GM21576 (cell line): ENCODE data around the gene PDCD11.
"Not testable (repeated sequence)": the region's sequence is repeated elsewhere in the genome, so short reads cannot be mapped to it uniquely, and the experiment has no call there.

Experiments used
- ATAC-seq: cut with Tn5 transposase; IDR thresholded peaks from one replicate; pipeline ENCODE4 v1.9.1; 2021; ENCODE audit warnings: mild to moderate bottlenecking, moderate library complexity; ENCODE audit not compliant: unreplicated experiment

PDCD11 gene

DNA sequence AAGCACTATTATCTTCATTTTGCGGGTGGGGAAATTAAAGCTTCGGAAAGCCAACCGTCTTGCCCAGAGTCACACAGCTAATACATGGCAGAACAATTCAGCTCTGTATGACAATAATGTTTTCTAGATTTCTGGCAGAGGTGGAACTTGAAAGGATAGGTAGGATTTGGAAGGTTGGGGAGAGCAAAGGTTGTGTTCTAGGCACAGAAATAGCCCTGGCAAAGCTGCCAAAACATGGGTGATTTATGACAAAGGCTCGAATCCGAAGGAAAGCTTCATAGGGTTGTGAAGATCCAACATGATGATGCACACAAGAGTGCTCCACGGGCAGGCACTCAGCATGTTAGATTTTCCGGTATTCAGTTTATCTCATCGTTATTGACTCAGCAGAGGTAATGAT, 19.2 kb downstream of the PDCD11 start:
- ATAC-seq, result no peak

GRCh38 chr10:103416436-103417147, 20.2 kb downstream of the PDCD11 start:
- no peak for ATAC-seq

GRCh38 chr10:103417148-103417469, 20.7 kb downstream of the PDCD11 start:
- ATAC-seq, result not testable (repeated sequence)

- ATAC-seq, result no peak
These were observed 21.2 kb downstream of the PDCD11 start for GRCh38 chr10:103417601-103418000.

- ATAC-seq, result no peak
These were observed 22.7 kb downstream of the PDCD11 start for GRCh38 chr10:103419101-103419500.

- no peak for ATAC-seq
These were observed 27.3 kb downstream of the PDCD11 start for GRCh38 chr10:103423748-103424147.

- ATAC-seq, result no peak
These were observed 31.4 kb downstream of the PDCD11 start for GRCh38 chr10:103427866-103428265.

GRCh38 chr10:103428989-103429643, 32.7 kb downstream of the PDCD11 start:
- no peak for ATAC-seq

GRCh38 chr10:103429647-103430046, 33.2 kb downstream of the PDCD11 start:
- ATAC-seq, result no peak

GRCh38 chr10:103431902-103432301, 35.5 kb downstream of the PDCD11 start:
- ATAC-seq, result no peak

GRCh38 chr10:103433858-103434257, 37.4 kb downstream of the PDCD11 start:
- ATAC-seq, result no peak

- ATAC-seq, result no peak
These were observed 43.4 kb downstream of the PDCD11 start for GRCh38 chr10:103439776-103440175.

DNA sequence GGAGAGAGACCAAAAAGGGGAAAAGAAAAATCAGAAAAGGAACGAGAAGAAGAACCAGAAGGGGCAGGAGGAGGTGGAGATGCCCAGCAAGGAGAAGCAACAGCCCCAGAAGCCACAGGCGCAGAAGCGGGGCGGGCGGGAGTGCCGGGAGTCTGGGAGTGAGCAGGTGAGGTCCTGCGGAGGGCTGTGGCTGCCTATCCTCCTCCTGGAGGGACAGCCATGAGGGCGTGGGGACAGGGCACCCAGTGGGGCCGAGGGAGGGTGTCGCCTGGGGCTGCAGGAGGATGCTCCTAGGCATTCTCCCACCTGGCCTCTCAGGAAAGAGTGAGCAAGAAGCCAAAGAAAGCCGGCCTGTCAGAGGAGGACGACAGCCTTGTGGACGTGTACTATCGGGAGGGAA, 44.0 kb downstream of the PDCD11 start:
- ATAC-seq, result no peak

- ATAC-seq, result no peak
These were observed 44.8 kb downstream of the PDCD11 start for GRCh38 chr10:103441206-103441605.

DNA sequence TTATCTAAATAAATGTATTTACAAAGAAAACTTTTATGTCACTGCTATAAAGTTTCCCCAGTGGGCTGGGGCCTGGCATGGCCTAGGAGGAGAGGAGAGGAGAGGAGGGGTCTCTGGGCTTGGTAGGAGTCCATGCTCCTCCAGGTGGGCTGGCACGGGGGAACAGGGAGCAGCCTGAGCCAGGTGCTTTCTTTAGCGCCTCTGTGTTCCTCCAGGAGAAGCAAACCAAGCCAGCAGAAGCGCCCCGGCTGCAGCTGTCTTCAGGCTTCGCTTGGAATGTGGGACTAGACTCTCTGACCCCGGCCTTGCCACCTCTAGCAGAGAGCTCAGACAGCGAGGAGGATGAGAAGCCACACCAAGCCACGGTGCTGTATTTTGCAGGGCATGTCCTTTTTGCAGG, 45.2 kb downstream of the PDCD11 start:
- ATAC-seq, result no peak

DNA sequence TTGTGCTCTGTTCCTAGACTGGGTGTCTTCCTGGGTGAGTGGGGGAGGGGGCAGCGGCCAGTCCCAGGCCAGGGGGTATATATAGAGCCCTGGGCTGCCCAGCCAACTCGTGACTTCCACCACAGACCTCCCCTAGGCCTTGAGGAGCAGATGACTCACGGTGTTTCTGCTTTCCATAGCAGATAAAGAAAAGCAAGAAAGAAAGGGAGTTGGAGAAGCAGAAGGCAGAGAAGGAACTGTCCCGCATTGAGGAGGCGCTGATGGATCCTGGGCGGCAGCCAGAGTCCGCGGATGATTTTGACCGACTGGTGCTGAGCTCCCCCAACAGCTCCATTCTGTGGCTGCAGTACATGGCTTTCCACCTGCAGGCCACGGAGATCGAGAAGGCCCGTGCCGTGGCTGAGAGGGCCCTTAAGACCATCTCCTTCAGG, 45.6 kb downstream of the PDCD11 start:
- no peak for ATAC-seq

DNA sequence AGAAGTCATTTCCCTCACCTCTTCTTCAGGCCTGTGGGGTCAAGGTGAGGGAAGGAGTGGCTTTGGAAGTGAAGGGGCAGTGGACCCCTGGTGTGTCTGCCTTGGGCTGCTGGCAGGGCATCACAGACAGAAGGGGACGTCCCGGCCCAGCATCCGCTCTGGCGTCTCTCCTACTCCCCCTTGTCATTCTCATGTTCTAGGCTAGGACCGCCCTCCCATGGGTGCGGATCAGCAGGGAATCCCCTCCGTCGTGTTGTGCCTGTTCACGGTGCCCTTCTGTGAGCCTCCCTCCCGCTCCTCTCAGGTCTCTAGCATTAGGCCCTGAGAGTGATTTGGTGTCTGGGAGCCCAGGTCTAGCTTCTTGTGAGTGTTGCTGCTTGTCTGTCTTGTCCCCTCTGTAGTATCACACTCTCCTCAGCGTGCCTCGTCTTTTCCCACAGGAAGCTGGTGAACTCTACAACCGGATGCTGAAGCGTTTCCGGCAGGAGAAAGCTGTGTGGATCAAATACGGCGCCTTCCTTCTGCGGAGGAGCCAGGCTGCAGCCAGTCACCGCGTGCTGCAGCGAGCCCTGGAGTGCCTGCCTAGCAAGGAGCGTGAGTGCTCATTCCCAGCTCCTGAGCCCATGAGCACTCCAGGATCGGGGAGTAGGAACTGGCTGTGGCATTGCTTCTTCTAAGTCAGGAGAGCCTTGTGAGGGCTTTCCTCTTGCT, 47.2 kb downstream of the PDCD11 start:
- no peak for ATAC-seq

DNA sequence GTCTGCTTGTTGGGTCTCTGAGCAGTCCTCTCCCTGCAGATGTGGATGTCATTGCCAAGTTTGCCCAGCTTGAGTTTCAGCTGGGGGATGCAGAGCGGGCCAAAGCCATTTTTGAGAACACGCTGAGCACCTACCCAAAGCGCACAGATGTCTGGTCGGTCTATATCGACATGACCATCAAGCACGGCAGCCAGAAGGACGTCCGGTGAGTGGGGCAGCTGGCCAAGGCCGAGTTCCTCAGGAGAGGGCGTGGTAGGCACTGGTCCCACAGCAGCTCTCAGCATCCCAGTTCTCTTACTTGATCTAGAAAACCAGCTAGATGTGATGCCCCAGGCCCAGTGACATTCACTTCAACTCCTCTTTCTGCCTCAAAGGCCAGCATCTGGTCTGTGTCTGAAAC, 48.1 kb downstream of the PDCD11 start:
- no peak for ATAC-seq

DNA sequence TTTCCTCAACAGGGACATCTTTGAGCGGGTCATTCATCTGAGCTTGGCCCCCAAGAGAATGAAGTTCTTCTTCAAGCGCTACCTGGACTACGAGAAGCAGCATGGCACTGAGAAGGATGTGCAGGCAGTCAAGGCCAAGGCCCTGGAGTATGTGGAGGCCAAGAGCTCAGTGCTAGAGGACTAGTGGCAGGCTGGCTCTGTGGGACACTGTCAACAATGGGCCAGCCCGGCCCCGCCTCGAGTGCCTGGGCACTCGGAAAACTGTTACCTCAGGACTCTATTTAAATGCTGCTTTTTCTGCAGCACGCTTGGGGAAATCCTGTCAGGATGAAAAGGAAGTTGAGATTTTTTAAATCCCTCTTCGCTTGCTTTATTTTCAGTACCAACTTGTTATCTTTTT, 48.9 kb downstream of the PDCD11 start:
- no peak for ATAC-seq

- no peak for ATAC-seq
These were observed 49.5 kb downstream of the PDCD11 start for GRCh38 chr10:103445767-103446567.

DNA sequence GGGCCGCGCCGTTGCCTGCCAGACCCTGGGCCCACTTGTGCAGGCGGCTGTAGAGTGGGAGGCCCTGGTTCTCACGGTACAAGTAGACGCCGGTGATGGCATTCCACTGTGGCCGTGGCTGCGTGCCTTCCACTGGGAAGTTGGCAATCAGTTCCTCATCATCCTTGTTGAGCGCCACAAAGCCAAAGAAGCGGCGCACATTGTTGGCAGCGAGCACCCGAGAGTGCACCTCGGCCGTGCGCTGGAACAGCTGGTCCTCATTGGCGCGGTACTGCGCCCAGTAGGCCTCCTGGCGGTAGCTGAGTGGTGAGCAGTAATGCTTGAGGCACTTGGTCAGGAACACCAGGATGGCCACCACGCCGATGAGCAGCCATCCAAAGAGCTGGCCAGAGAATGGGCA, 50.8 kb downstream of the PDCD11 start:
- ATAC-seq, result no peak
